ENCODE measurements around the gene IDNK.

The IDNK gene

DNA sequence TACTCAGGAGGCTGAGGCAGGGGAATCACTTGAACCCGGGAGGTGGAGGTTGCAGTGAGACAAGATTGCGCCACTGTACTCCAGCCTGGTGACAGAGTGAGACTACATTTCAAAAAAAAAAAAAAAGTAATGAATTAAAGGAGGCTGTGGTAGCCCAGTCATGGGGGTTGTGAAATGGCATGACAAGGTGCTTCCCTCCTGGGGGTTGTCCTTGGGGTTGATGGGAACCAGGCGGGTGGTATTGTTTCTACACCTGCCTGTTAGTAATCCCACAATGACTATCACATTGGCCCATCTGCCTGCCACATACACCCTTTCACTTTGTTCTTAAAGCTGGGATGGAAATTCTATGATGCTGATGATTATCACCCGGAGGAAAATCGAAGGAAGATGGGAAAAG is 5.6 kb downstream of the IDNK start:
- Histone ChIP-seq H3K36me3 (ENCODE audit: control insufficient read depth, insufficient read depth, low read length) (peaks cover 10% of the 10 kb centered on the region), H3K27me3 (replicated peaks; ENCODE audit: control insufficient read depth, insufficient read depth, low read length) (no peaks in the 10 kb centered on the region), H3K4me3 (replicated peaks; ENCODE audit: low read depth, low read length) (no peak overlapping the region)
- DNase-seq (ENCODE audit: extremely low read depth, insufficient read length): no peak
- TF ChIP-seq, protein P1, sequence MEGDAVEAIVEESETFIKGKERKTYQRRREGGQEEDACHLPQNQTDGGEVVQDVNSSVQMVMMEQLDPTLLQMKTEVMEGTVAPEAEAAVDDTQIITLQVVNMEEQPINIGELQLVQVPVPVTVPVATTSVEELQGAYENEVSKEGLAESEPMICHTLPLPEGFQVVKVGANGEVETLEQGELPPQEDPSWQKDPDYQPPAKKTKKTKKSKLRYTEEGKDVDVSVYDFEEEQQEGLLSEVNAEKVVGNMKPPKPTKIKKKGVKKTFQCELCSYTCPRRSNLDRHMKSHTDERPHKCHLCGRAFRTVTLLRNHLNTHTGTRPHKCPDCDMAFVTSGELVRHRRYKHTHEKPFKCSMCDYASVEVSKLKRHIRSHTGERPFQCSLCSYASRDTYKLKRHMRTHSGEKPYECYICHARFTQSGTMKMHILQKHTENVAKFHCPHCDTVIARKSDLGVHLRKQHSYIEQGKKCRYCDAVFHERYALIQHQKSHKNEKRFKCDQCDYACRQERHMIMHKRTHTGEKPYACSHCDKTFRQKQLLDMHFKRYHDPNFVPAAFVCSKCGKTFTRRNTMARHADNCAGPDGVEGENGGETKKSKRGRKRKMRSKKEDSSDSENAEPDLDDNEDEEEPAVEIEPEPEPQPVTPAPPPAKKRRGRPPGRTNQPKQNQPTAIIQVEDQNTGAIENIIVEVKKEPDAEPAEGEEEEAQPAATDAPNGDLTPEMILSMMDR (IDR thresholded peaks at IDR 0.05; ENCODE audit: insufficient read depth, low read length, poor library complexity, severe bottlenecking): no peak

DNA sequence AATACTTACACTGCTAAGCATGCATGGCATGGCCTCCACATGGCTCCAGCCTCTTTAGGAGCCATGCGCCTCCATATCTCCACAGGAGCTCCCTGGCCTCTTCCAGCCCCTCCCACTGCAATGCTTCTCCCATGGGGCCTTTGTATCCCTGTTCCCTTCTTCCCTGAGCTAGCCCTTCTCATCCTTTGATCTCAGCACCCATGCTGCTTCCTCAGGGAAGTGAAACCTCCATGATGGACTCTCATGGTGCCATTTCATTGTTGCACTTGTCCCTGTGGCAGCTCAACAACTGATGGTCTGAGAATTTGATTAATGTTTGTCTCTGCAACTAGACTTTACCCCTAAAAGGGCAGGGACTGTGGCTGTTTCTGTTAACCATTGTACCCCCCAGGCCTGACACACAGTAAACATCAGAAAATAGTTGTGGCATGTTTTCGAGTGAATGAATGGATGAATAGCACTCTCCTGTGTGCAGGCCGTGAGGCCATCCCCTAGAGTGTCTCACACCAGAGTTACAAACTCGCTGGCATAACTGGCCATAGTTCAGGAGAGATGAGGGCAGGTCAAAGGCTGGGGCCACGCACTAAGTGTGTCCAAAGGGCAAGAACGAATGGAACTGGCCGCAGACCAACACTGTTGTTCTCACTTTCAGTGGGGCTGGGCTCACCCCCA is 6.6 kb downstream of the IDNK start:
- TF ChIP-seq, protein P1 (IDR thresholded peaks at IDR 0.05; ENCODE audit: insufficient read depth, low read length, poor library complexity, severe bottlenecking): no peak
- Histone ChIP-seq H3K4me3 (replicated peaks; ENCODE audit: low read depth, low read length) (no peak overlapping the region), H3K27me3 (replicated peaks; ENCODE audit: control insufficient read depth, insufficient read depth, low read length) (no peaks in the 10 kb centered on the region), H3K36me3 (ENCODE audit: control insufficient read depth, insufficient read depth, low read length) (peaks cover 10% of the 10 kb centered on the region)
- no peak for DNase-seq (ENCODE audit: extremely low read depth, insufficient read length)

DNA sequence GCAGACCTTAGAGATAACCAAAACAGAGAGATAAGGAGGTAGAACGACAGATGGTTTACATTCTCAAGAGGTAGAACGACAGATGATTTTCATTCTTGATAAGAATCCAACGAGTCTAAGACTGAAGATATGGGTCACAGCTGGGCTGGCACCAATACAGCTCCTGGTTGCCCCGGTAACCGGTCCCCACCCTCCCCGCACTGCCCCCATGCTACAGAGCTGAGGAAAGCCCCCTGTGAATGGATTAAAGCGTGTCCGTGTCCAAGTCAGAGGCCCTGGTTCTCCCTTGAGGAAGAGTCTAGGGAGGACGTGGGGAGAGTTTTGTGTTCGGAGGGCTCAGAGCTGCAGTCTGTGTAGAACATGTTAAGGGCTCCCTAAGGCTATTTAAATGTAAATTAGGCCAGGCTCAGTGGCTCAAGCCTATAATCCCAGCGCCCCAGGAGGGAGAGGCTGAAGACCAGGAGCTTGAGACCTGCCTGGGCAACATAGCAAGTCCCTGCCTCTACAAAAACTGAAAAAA is 8.1 kb downstream of the IDNK start:
- H3K36me3 ChIP-seq (ENCODE audit: control insufficient read depth, insufficient read depth, low read length): peaks cover 10% of the 10 kb centered on the region
- TF ChIP-seq, protein P1 (IDR thresholded peaks at IDR 0.05; ENCODE audit: insufficient read depth, low read length, poor library complexity, severe bottlenecking): no peak
- no peak overlapping the region for H3K4me3 ChIP-seq (replicated peaks; ENCODE audit: low read depth, low read length)
- DNase-seq (ENCODE audit: extremely low read depth, insufficient read length): no peak
- H3K27me3 ChIP-seq (replicated peaks; ENCODE audit: control insufficient read depth, insufficient read depth, low read length): no peaks in the 10 kb centered on the region

DNA sequence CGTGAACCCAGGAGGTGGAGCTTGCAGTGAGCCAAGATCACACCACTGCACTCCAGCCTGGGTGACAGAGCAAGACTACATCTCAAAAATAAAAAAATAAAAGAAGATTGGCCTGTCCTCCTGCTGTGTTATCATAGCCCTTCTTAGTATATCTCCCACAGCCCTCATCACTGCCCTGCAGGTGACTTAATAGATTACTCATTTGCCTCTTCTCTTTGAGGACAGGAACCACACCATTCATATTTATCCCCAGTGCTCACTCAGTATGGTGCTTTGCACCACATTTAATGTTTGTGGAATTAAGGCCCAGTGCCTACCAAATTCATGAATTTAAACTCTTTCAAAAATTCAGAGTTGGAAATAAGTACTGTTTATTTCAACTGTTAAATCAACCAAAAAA is 10.3 kb downstream of the IDNK start:
- H3K27me3 ChIP-seq (replicated peaks; ENCODE audit: control insufficient read depth, insufficient read depth, low read length): no peaks in the 10 kb centered on the region
- TF ChIP-seq, protein P1 (IDR thresholded peaks at IDR 0.05; ENCODE audit: insufficient read depth, low read length, poor library complexity, severe bottlenecking): no peak

DNA sequence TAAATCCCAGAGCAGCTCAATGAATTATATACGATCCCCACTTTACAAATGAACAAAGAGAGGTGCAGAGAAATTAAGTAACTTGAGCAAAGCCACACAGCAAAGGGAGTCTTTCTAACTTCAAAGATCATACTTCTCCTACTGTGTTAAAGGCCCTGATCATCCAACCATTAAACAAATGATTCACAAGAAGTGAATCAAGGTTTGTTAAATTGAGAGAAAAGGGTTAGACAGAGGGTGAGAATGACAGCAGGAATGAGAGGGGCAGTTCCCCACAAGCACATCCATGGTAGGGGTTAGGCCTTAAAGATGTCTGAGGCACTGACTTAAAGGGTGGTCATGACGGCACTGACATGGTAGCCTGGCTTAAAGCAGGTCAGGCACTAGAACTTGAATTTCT is 10.7 kb downstream of the IDNK start:
- Histone ChIP-seq H3K4me3 (replicated peaks; ENCODE audit: low read depth, low read length) (no peak overlapping the region), H3K27me3 (replicated peaks; ENCODE audit: control insufficient read depth, insufficient read depth, low read length) (no peaks in the 10 kb centered on the region), H3K36me3 (ENCODE audit: control insufficient read depth, insufficient read depth, low read length) (peaks cover 6% of the 10 kb centered on the region)
- DNase-seq (ENCODE audit: extremely low read depth, insufficient read length): no peak
- TF ChIP-seq, protein P1 (IDR thresholded peaks at IDR 0.05; ENCODE audit: insufficient read depth, low read length, poor library complexity, severe bottlenecking): no peak

More for the DNA sequence above, 10.3 kb downstream of the IDNK start:
- Histone ChIP-seq H3K4me3 (replicated peaks; ENCODE audit: low read depth, low read length) (no peak overlapping the region), H3K36me3 (ENCODE audit: control insufficient read depth, insufficient read depth, low read length) (peaks cover 6% of the 10 kb centered on the region)
- no peak for DNase-seq (ENCODE audit: extremely low read depth, insufficient read length)

All from GM06990 (cell line).